CD4-positive, alpha-beta T cell treated with Interferon gamma for 1 hour (primary cell): Measurements from ENCODE around the gene SLC38A1.

Experiments
- DNase-seq: peaks from one replicate; pipeline ENCODE4 v3.0.0-alpha.2; 2020

Gene SLC38A1

DNA sequence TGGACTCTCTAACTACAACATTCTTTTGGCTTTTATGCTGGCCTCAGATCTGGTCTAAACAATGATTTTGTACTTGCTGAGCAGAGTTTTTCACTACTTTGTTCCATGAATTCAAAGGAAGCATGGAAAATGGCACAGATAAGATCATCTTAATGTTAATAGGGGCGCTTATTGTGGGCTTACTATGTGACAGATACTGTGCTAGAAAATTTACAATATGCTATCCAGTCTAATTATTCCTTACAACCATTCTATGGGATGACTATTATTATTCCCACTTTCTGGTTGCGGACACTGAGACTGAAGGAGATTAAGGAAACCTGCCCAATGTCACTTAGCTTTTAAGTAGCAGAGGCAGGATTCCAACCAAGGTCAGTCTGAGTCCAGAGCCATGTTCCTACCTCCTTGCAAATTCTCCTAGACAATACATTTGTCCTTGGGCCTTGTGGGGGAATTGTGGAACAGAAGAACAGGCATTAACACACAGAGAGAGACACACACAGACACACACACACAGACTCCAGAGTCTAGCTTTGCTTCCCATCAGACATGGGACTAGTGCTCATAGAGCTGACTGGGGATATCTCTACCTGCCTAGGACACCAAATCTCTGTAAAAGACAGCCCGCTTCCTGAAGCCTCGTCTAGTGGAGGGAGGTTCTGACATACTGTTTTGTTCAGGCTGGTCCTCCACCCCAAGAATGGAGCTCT, 107.7 kb downstream of the SLC38A1 start:
- DNase-seq: no peak

DNA sequence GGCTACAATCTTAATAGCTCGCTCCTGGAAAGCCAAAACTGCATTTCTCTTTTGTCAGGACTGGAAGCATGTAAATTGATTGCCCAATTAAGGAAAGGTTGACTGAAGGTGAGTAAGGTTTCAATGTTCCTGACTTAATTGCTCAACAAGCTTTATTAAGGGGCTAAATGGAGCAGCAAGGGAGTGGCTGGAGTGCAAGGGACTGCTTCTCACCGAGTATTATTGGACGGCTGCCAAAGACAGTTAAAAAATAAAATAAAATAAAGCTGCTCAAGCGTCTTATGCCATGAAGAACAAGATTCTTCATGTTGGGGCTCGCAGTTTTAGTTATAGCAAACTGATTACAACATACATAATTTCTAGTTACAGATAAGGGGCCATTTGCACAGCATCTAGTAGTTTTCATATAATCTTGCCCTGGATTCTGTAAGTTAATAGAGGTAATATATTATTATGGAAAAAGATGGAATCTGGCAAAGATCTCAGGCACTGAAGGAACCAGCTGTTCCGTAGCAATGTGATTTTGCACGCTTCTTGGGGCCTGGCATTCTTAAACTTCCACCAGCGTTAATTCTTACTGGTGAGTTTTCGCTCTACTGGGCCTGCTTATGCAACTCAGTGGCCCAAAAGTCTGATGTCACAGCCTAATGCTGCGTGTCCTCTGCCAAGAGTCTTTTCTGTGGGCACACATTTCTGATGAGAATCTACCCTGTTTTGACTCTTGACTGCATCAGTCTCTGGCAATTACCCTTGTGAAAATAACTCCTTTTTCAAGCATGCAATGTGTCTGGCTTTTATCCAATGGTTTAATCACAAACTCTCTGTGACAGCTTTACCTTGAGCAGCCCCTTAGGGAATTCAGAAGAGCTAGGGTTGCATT, 108.5 kb downstream of the SLC38A1 start:
- DNase-seq: no peak

DNA sequence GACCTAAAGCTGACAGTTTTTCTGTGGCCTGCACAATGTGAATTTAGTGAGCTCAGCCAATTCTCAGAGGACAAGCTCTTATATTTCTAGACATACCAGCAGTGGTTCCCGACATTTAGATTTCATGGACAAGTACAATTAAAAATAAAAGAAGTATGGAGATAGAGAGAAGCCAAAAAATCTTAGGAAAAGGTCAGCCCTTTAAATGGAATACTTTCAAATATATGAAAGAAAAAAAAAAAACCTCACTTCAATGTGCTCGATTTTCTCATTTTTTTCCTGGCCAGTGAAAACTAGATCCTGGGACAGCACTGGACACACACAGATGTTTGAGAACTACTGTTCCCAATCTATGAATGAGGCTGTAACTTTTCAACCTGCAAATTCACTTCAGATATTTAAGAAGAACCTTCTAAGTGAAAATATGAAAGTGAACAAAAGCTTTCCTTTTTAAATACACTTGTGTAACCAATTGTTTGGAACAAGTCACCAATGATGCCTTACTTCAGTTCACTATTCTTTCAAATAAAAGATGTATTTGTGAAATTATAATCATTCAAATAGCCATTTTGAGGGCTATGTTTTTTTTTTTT, 109.4 kb downstream of the SLC38A1 start:
- no peak for DNase-seq

DNA sequence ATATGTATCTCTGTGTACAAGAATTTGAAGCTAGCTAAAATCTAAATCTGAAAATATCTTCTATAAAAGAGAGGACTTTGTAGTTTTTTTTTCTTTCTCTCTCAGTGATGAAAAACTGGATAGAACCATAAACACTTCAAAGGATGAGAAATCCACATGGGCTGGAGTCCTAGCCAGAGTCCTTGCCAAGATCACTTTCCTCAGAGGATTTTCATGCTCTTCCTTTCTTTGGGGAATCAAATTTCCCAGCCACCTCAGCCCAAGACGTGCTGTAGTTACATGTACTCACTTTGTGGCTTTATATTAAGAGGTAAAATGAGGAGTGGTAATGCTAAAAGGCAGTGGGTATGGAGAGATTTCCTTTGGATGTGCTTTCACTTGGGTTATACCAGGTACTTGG, 110.3 kb downstream of the SLC38A1 start:
- no peak for DNase-seq

DNA sequence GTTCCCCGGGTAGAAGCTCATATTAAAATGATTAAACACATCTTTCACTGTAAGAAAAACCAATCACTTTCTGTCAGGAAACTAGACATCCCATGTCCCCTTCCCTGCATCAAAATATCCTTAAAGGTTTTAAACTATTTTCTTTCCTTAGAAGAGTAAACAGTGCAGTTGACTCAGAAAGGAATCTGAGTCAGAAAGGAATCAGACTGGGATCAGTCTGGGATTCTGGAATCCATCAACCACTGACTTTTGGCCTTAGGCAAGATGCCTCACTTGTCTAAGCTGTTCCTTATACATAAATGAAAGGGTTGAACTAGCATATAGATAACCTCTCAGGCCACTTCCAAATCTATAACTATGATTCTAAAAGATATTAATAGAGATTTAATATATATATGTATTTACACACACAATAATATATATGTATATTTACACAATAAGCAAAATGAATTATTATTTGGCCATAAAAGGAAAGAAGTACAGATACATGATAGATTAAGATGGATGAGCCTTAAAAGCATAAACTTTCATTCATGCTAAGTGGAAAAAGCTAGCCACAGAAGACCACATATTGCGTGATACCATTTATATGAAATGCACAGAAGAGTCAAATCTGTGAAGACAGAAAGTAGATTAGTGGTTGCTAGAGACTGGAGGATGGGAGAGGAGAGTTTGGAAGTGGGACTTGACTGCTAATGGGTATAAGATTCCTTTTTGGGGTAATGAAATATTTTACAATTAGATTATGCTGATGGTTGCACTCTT, 114.4 kb downstream of the SLC38A1 start:
- DNase-seq: no peak

DNA sequence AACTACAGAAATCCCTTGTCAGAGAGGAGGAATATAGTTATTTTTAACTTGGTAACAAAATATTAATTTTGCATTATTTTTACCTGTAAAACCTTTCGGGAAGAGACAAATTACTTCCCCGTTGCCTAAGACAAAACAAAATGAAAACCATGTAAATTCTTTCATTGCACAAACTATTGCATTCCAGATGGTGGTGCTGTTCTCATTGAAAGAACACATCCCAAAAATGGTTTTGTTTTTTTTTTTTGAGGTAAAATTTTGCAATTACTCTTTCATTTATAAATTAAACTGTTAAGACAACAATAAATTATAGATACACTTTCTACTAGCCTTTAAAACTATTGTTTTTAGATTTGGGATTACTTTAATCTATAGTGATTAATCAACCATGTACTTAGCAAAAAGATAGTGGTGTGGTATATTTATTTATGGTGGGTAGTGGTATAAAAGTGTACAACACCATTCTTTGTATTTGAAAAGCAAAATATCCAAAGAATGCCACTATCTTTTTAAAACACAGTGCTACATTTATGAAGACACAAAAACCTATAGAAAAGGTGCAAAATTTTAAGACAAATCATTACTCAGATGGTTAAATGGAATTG, 115.5 kb downstream of the SLC38A1 start:
- DNase-seq: no peak

DNA sequence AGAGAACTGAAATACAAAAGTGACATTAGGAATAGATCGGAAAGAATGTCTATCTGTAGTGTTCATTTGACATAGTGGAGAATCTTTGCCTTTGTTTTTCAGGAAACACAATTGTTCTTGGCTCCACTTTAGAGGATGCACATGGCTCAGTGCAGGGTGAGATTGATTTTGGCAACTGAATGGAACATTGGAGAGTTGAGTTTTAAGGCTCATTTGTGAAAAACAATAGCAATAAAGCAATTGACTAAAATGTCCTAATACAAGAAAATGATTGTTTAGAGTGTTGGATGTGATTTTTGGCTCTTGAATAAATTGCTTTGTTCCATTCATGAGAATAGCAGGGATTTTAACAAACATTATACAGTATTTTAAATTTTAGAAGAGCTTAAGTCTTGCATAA, 116.4 kb downstream of the SLC38A1 start:
- no peak for DNase-seq

DNA sequence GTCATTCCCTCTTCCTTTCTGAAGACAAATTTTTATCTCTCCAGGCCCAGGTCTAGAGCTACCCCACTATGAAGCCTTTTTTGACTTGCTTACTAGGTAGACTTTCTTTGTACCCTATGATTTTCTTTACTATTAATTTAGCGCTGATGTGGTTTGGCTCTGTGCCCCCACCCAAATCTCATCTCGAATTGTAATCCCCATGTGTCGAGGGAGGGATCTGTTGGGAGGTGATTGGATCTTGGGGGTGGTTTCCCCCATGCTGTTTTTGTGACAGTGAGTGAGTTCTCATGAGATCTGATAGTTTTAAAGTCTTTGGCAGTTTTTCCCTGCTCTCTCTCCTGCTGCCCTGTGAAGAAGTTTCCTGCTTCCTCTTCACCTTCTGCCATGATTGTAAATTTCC, 118.1 kb downstream of the SLC38A1 start:
- no peak for DNase-seq

DNA sequence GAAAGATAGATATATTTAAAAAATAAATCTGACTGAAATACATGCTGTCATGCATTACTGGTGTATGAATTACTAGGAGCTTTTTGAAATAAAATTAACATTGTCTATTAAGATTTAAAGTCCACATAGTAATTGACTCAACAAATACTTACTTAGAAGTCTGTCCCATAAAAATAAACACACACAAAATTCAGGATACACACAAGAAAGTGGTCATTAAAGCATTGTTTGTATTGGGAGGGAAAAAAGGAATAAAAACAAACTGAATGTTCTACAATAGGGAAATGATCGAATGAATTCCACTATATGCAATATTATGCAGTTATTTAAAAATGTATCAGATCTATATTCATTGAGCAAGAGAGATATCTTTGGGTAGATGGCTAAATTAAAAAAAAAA, 118.9 kb downstream of the SLC38A1 start:
- DNase-seq: no peak

DNA sequence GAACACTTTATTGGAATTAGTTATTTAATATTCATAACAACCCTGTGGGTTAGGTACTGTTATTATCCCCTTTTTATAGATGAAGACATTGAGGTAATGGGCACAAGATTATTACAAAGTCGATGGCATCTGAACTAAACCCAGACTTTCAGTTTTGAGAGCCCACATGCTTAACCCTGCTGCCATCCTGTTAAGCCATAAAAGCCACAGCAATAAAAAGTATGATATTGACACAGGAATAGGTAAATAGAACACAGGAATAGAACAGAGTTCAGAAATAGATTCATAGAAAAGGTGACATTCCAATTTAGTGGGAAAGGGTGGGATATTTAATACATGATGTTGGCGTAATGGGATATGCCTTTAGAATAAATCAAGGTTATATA, 119.8 kb downstream of the SLC38A1 start:
- no peak for DNase-seq

DNA sequence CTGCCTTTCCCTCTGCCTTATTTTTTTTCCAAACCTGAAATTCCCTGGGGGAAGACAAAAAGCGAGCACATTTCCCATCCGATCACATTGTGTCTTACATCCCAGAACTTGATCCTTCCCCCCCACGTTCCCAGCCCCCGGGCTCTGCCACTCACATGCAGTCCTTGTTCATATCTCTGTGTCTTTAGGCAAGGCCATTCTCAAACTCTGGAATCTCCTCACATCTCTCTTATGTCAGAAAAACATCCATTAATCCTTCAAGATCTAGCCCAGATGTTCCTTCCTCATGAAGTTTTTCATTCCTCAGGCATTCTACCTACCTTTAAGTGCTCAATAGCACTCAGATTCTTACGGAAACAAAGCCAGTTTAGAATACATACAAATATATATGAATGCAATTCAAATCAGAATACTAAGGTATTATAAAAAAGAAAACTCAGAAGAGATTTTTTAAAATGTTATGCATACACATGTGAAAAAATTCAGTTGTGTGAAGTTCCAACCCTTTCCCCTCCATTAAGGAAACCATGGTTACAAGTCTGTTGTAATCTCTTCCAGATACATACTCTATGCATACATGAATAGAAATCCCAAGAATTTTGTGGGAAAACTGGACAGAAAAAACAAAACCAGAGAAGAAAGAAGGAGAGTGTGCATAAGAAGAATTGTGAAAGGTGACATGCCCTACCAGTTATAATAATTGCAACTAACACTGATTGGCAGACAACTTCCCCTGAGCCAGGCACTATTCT, 120.3 kb downstream of the SLC38A1 start:
- DNase-seq: no peak

DNA sequence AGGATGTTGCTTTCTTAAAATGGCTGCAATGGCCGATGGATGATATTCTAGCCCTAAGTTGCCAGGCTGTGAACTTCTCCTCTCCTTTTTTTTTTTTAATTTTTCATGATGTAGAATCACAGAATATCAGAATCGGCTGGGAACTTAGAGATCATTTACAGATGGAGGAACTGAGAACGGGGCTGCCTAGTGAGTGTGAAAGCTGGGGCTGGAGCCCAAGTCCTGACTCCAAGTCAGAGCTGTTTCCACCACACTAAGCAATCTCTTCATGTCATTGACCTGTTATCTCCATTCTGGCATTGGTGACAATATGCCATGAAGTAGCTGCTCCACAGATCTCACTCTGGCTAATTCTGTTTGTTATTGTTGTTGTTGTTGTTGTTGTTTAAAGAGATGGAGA, 121.7 kb downstream of the SLC38A1 start:
- DNase-seq: no peak

DNA sequence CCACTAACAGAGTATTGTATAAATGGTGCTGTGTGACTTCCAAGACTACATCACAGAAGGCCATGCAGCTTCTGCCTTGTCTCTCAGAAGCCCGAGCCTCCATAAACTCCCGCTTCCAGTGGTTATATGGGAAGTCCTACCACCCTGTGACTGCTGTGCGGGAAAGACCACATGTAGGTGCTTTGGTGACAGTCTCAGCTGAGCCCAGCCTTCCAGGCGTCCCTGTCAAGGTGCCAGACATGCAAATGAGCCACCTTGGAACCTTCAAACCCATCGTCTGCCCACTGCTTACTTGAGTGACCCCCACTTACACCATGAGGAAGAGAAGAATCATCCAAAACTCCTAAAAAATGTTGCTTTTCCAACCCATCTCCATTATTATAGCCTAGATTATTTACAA, 123.0 kb downstream of the SLC38A1 start:
- DNase-seq: no peak

DNA sequence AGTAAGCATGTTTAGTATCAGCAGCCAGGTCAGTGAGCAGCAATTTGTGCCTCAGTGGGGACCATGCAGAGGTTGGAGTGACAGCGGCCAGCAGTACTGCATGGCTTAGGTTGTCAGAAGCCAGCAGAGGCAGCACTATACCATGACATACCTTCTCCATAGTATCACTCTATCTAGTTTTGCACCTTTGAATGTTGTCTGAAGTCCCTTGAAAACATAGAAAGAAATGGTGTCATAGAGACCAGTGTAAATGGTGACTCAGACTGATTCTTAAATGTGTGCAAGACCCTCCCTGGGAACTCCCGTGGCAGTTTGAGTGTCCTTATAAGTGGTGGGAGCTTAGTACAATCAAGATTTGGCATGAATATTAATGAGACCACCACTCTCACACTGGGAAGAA, 124.4 kb downstream of the SLC38A1 start:
- no peak for DNase-seq

DNA sequence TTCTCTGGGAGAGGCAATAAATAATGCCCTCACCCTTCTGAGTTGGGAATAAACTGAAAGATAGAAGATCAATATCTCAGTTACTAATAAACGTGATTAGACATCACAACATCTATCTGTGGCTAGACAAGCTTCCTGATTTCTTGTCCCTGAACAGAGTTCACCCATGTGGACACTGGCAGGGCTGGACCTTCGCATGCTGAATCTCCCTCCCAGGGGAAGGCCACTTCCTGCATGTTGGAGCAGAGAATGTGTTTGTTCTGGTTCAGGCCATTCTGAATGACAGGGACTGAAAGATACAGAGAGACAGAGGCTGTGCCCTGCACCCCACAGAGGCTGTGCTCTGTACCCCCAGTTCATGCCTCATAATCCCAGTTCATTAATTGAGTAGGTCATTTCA, 132.6 kb downstream of the SLC38A1 start:
- no peak for DNase-seq

DNA sequence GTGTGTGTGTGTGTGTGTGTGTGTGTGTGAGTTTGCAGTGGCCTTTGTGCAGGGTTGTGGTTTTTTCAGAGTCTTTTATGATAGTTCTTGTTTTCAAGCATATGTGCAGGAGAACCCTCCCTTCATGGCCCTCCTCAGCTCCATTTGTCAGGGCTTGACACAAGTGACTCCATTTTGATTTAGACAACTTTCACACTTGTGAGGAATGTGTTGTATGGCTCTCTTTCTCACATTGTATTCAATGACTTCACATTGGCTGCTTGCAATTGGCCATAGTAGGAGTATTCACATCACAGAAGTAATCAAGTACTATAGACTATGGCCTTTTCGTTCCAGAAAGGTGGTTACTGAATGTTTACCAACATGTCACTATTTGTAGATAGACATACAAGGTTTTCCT, 133.1 kb downstream of the SLC38A1 start:
- no peak for DNase-seq

DNA sequence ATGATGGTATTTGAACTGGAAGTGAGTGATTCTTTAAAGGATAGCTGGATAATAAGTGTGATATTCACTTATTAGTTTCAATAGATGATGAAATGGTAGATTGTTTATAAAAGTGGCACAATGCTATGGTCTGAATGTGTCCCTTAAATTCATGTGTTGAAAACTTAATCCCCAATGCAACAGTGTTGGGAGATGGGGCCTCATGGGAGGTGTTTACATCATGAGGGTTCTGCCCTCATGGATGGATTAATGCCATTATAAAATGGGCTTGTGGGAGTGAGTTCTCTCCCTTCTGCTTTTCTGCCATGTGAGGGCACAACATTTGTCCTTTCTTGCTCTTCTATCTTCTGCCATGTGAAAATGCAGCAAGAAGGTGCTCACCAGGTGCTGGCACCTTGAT, 134.0 kb downstream of the SLC38A1 start:
- no peak for DNase-seq

DNA sequence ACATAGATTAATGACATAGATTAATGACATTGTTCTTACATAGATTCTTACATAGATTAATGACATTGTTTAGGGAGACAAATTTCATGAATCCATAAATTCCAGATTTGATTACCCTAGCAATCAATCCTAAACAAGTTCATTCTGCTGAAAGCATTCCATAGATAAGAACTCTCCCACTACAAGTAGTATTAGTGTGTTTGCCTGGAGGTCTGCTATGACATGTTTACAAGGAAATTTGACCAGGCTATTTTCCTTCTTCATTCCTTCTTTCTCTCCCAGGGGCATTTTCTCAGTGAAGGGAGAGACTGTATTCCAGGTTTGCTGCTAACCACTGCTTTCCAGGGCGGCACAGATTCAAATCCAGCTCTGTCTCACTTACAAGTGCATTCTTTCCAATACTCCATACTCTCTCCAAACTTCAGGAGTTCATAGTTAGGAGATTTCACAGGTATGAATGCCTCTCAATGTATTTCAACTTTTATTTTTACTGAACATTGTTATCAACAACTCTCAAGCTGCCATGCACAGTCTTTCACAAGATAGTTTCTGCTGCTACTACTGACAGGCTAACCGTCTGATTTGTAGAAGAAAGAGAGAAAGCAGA, 134.5 kb downstream of the SLC38A1 start:
- no peak for DNase-seq

DNA sequence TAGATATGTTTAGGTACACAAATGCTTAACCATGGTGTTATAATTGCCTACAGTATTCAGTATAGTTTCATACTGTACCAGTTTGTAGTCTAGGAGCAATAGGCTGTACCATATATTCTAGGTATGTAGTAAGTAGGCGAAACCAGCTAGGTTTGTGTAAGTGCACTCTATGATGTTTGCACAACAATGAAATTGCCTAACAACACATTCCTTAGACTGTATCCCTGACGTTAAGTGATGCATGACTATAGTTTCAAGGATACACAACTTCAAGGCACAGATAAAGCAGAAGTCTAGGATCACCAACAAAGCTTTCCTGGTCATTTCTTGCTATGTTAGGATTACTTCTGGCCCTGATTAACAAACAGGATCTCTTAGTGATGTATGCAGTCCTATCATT, 135.1 kb downstream of the SLC38A1 start:
- DNase-seq: no peak
